Measurements from ENCODE around the gene SFXN1.

- TF ChIP-seq MAX (IDR thresholded peaks at IDR 0.05) (no peak), TEAD4 (IDR thresholded peaks at IDR 0.05) (no peak), YY1 (IDR thresholded peaks at IDR 0.05; ENCODE audit: low read depth) (no peak)
Measured at GRCh38 chr5:175484322-175484721, 6.0 kb downstream of the SFXN1 start.

All from Ishikawa (cell line).